MCF 10A (cell line): Measurements from ENCODE around the gene ARHGEF37. TPM values are rescaled to one million over a fixed set of nuclear protein-coding genes. Genes with fewer than 3 reads are reported as not detected.
A peak's percentile ranks its signal among the peaks of the same experiment; 100 is the strongest.

Source experiments
- BruUV-seq: library from RNA; stranded (reverse); fragments of 400-500 nt; replicated peaks from 2 replicates; lab custom pipeline; 2021; lab: Mats Ljungman, UMichigan
- CTCF ChIA-PET: fragments of 300-600 bp; sonication (Branson Sonifier 250); formaldehyde crosslinking; extraction: SDS; loops from one replicate; lab custom pipeline; 2021; ENCODE audit warnings: antibody characterized with exemption, inconsistent platforms; lab: Yijun Ruan, JAX
- POLR2A ChIA-PET: fragments of 300-600, 350-650 bp; sonication (Branson Sonifier 250); formaldehyde crosslinking; extraction: SDS; loops from one replicate; lab custom pipeline; 2020; ENCODE audit warnings: antibody characterized with exemption, inconsistent platforms; lab: Yijun Ruan, JAX
- DNase-seq: peaks from one replicate; pipeline ENCODE4 v3.0.0-alpha.2; 2018; ENCODE audit not compliant: unreplicated experiment
- H3K27ac Mint-ChIP-seq: one replicate; pipeline ENCODE4 v1.8.0; 2022; ENCODE audit warnings: mild to moderate bottlenecking, low read depth, mixed read lengths; ENCODE audit not compliant: unreplicated experiment
- H3K27me3 Mint-ChIP-seq: one replicate; pipeline ENCODE4 v1.8.0; 2022; ENCODE audit warnings: mixed read lengths; ENCODE audit not compliant: insufficient read depth, unreplicated experiment
- H3K36me3 Mint-ChIP-seq: one replicate; pipeline ENCODE4 v1.8.0; 2022; ENCODE audit warnings: mild to moderate bottlenecking, moderate library complexity, mixed read lengths; ENCODE audit not compliant: insufficient read depth, unreplicated experiment
- H3K4me1 Mint-ChIP-seq: one replicate; pipeline ENCODE4 v1.8.0; 2022; ENCODE audit warnings: mixed read lengths; ENCODE audit not compliant: insufficient read depth, unreplicated experiment
- H3K4me3 Mint-ChIP-seq: one replicate; pipeline ENCODE4 v1.8.0; 2022; ENCODE audit warnings: mild to moderate bottlenecking, moderate library complexity, mixed read lengths; ENCODE audit not compliant: unreplicated experiment
- H3K9me3 Mint-ChIP-seq: one replicate; pipeline ENCODE4 v1.8.0; 2022; ENCODE audit warnings: mixed read lengths; ENCODE audit not compliant: unreplicated experiment
- CTCF ChIP-seq: fragments of 200-600 bp; IDR thresholded peaks from one replicate; pipeline ENCODE4 v1.8.0; 2022; ENCODE audit warnings: antibody characterized with exemption, mild to moderate bottlenecking; ENCODE audit not compliant: unreplicated experiment
- intact Hi-C: fragments of 100-400 bp; cut with micrococcal nuclease; formaldehyde crosslinking; loops from 2 replicates; pipeline ENCODE4 v1.14.1; 2022
- total RNA-seq: library from RNA; stranded (reverse); gene quantifications from 2 replicates; pipeline ENCODE4 v1.2.3, GENCODE V29; 2022

Gene ARHGEF37
- total RNA-seq, 1 experiment from 2014 or later, result 3.9 TPM

- BruUV-seq, result no TSS peak
- no peaks in the 10 kb centered on the region for H3K36me3 Mint-ChIP-seq
- ChIA-PET POLR2A (interaction anchor here (0.6 to 5.9 kb wide), 20 partner anchors 9 to 364 kb away, joined by 3 to 53 read pairs (median 4); partner anchors contain the start of genes PPARGC1B and SLC26A2), CTCF (interaction anchor here (0.6 to 10.0 kb wide), 49 partner anchors 9 to 1977 kb away, joined by 3 to 300 read pairs (median 4); partner anchors contain the start of gene ARHGEF37)
- H3K27me3 Mint-ChIP-seq, result no peaks in the 10 kb centered on the region
- no peak overlapping the region for H3K4me3 Mint-ChIP-seq
- no peaks in the 10 kb centered on the region for H3K9me3 Mint-ChIP-seq
- intact Hi-C loops, result loop anchor here (1.0 to 10.0 kb wide), 7 partner anchors 94 to 582 kb away; partner anchors contain the start of gene PPARGC1B
- no peak overlapping the region for H3K27ac Mint-ChIP-seq
- TF ChIP-seq CTCF, result peak; percentile 98
- H3K4me1 Mint-ChIP-seq, result peaks cover 47% of the 10 kb centered on the region
- peak; percentile 90 for DNase-seq
These were observed 55.6 kb downstream of the ARHGEF37 start for GRCh38 chr5:149636861-149637246.

- no peak for TF ChIP-seq CTCF
- Mint-ChIP-seq H3K27me3 (no peaks in the 10 kb centered on the region), H3K9me3 (no peaks in the 10 kb centered on the region), H3K36me3 (no peaks in the 10 kb centered on the region), H3K27ac (no peak overlapping the region), H3K4me1 (peaks cover 39% of the 10 kb centered on the region), H3K4me3 (no peak overlapping the region)
- DNase-seq, result no peak
- CTCF ChIA-PET, result interaction anchor here (0.6 to 10.0 kb wide), 11 partner anchors 19 to 352 kb away, joined by 3 to 300 read pairs (median 10); no protein-coding TSS in a partner anchor
- POLR2A ChIA-PET, result interaction anchor here (0.6 to 2.5 kb wide), 3 partner anchors 99 to 168 kb away, joined by 3 to 8 read pairs (median 5); no protein-coding TSS in a partner anchor
- intact Hi-C loops, result loop anchor here (10.0 kb wide), 1 partner anchor 477 kb away; no protein-coding TSS in a partner anchor
- no TSS peak for BruUV-seq
These were observed 56.8 kb downstream of the ARHGEF37 start for GRCh38 chr5:149638136-149638535.

GRCh38 chr5:149638546-149639241, 57.4 kb downstream of the ARHGEF37 start:
- no TSS peak for BruUV-seq
- TF ChIP-seq CTCF, result no peak
- no peak for DNase-seq
- no peak overlapping the region for H3K27ac Mint-ChIP-seq
- no peaks in the 10 kb centered on the region for H3K27me3 Mint-ChIP-seq
- ChIA-PET POLR2A (interaction anchor here (0.6 to 1.1 kb wide), 2 partner anchors 99 to 160 kb away, joined by 3 to 5 read pairs; no protein-coding TSS in a partner anchor), CTCF (interaction anchor here (0.6 to 10.0 kb wide), 10 partner anchors 13 to 352 kb away, joined by 3 to 300 read pairs (median 5); no protein-coding TSS in a partner anchor)
- H3K9me3 Mint-ChIP-seq, result no peaks in the 10 kb centered on the region
- no peak overlapping the region for H3K4me3 Mint-ChIP-seq
- H3K4me1 Mint-ChIP-seq, result peaks cover 34% of the 10 kb centered on the region
- H3K36me3 Mint-ChIP-seq, result no peaks in the 10 kb centered on the region
- intact Hi-C loops, result loop anchor here (10.0 kb wide), 1 partner anchor 476 kb away; no protein-coding TSS in a partner anchor

- ChIA-PET POLR2A (interaction anchor here (0.6 to 1.8 kb wide), 5 partner anchors 9 to 270 kb away, joined by 3 to 6 read pairs (median 3); no protein-coding TSS in a partner anchor), CTCF (interaction anchor here (0.9 to 10.0 kb wide), 9 partner anchors 9 to 351 kb away, joined by 3 to 300 read pairs (median 5); no protein-coding TSS in a partner anchor)
- DNase-seq, result no peak
- no peaks in the 10 kb centered on the region for H3K27me3 Mint-ChIP-seq
- intact Hi-C loops, result loop anchor here (10.0 kb wide), 1 partner anchor 475 kb away; no protein-coding TSS in a partner anchor
- H3K4me1 Mint-ChIP-seq, result peaks cover 23% of the 10 kb centered on the region
- H3K9me3 Mint-ChIP-seq, result no peaks in the 10 kb centered on the region
- H3K4me3 Mint-ChIP-seq, result no peak overlapping the region
- TF ChIP-seq CTCF, result no peak
- H3K36me3 Mint-ChIP-seq, result no peaks in the 10 kb centered on the region
- BruUV-seq, result no TSS peak
- H3K27ac Mint-ChIP-seq, result no peak overlapping the region
These were observed 58.4 kb downstream of the ARHGEF37 start for GRCh38 chr5:149639737-149640136.
